Vagina (tissue), 2 donors: ENCODE data around the gene POP5.
A peak's percentile ranks its signal among the peaks of the same experiment; 100 is the strongest.

Experiments used
- POLR2AphosphoS5 ChIP-seq, 2 donors: sonication (generic); formaldehyde crosslinking; IDR thresholded peaks; one replicate each; pipeline ENCODE4 v1.9.0; 2017; ENCODE audit warnings: antibody characterized with exemption in 2 of 2, mild to moderate bottlenecking in 2 of 2, low read depth in 1 of 2; ENCODE audit not compliant: insufficient read depth in 1 of 2
- TF ChIP-seq, protein P1 (sequence below), 3 experiments: fragments of 450-650 bp in 2 of 3; fragments of 200-600 bp in 1 of 3; sonication (generic) in 1 of 3; IDR thresholded peaks; one replicate each; pipeline ENCODE4 v1.5.1; 2017 to 2019; ENCODE audit warnings: antibody characterized with exemption in 3 of 3, mild to moderate bottlenecking in 2 of 3, moderate library complexity in 2 of 3

DNA sequence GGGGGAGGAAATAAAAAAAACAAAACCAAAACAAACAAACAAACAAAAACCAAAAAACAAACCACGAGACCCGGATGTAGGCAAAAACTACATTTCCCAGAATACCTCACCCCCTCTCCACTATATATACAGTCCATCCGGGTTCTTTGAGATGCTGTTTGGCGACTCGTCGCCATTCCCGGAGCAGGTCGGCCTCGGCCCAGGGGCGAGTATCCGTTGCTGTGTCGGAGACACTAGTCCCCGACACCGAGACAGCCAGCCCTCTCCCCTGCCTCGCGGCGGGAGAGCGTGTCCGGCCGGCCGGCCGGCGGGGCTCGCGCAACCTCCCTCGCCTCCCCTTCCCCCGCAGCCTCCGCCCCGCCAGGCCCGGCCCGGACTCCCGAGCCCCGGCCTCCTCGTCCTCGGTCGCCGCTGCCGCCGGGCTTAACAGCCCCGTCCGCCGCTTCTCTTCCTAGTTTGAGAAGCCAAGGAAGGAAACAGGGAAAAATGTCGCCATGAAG is 46.9 kb downstream of the POP5 start, which contains the start of gene RNF10:
- peak; percentile 91 to 98 for TF ChIP-seq POLR2AphosphoS5 (IDR thresholded peaks at IDR 0.05; ENCODE audit: insufficient read depth in 1 of 2, low read depth in 1 of 2)
- TF ChIP-seq, protein P1, sequence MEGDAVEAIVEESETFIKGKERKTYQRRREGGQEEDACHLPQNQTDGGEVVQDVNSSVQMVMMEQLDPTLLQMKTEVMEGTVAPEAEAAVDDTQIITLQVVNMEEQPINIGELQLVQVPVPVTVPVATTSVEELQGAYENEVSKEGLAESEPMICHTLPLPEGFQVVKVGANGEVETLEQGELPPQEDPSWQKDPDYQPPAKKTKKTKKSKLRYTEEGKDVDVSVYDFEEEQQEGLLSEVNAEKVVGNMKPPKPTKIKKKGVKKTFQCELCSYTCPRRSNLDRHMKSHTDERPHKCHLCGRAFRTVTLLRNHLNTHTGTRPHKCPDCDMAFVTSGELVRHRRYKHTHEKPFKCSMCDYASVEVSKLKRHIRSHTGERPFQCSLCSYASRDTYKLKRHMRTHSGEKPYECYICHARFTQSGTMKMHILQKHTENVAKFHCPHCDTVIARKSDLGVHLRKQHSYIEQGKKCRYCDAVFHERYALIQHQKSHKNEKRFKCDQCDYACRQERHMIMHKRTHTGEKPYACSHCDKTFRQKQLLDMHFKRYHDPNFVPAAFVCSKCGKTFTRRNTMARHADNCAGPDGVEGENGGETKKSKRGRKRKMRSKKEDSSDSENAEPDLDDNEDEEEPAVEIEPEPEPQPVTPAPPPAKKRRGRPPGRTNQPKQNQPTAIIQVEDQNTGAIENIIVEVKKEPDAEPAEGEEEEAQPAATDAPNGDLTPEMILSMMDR (IDR thresholded peaks at IDR 0.05): no peak
